Esophagus (tissue), 2 donors: ENCODE measurements around the gene RABGAP1. TPM values are rescaled to one million over a fixed set of nuclear protein-coding genes. Genes with fewer than 3 reads are reported as not detected.

Experiments
- H3K27ac ChIP-seq, 2 donors: one replicate each; pipeline ENCODE4 v1.5.1; 2013; ENCODE audit warnings: low read depth in 2 of 2, mild to moderate bottlenecking in 2 of 2, inconsistent platforms in 1 of 2, low read length in 1 of 2, moderate library complexity in 1 of 2
- H3K27me3 ChIP-seq, 2 donors: one replicate each; pipeline ENCODE4 v1.6.1; 2013; ENCODE audit warnings: low read length in 2 of 2, control low read depth in 1 of 2, mild to moderate bottlenecking in 1 of 2; ENCODE audit not compliant: insufficient read depth in 2 of 2, control insufficient read depth in 1 of 2
- H3K36me3 ChIP-seq, 2 donors: one replicate each; pipeline ENCODE4 v1.6.1; 2013; ENCODE audit warnings: low read length in 1 of 2; ENCODE audit not compliant: control insufficient read depth in 2 of 2, insufficient read depth in 2 of 2
- H3K4me1 ChIP-seq, 2 donors: one replicate each; pipeline ENCODE4 v1.6.1; 2013; ENCODE audit warnings: low read length in 1 of 2; ENCODE audit not compliant: control insufficient read depth in 2 of 2, insufficient read depth in 2 of 2
- H3K4me3 ChIP-seq, 2 donors: one replicate each; pipeline ENCODE4 v1.5.1; 2013; ENCODE audit warnings: low read length in 2 of 2, mild to moderate bottlenecking in 2 of 2, low read depth in 1 of 2, moderate library complexity in 1 of 2
- H3K9me3 ChIP-seq, 2 donors: one replicate each; pipeline ENCODE4 v1.6.1; 2013; ENCODE audit warnings: mild to moderate bottlenecking in 2 of 2, low read depth in 1 of 2, low read length in 1 of 2, moderate library complexity in 1 of 2; ENCODE audit not compliant: control insufficient read depth in 2 of 2, insufficient read depth in 1 of 2
- WGBS, 2 donors: extraction: QIAGEN DNeasy Blood & Tissue Kit; methylation state at CpG; one replicate each; pipeline ENCODE4 v1.1.7; 2013; 5-methylcytosine and 5-hydroxymethylcytosine counted together
- polyA plus RNA-seq, 2 donors: library from polyadenylated mRNA; stranded (reverse); fragments of 200-250 nt; gene quantifications; one replicate each; pipeline ENCODE4 v1.2.3, GENCODE V29; 2013
- donor health status: healthy with polysubstance abuse.
- donor health status: Bipolar disorder and iron deficiency.

RABGAP1 gene
- polyA plus RNA-seq, 2 donors: 12.0 to 16.4 TPM

- H3K9me3 ChIP-seq: no peaks in the 10 kb centered on the region
- WGBS, 2 donors: 100% methylated on average over 1 of the region's 1 CpG
- no peak overlapping the region for H3K27ac ChIP-seq
- H3K27me3 ChIP-seq: no peaks in the 10 kb centered on the region
- H3K4me1 ChIP-seq: no peaks in the 10 kb centered on the region
- no peak overlapping the region for H3K4me3 ChIP-seq
- peaks cover 0 to 3% of the 10 kb centered on the region in 2 donors for H3K36me3 ChIP-seq
Measured at GRCh38 chr9:123026425-123026824, 85.6 kb downstream of the RABGAP1 start.

- no peak overlapping the region for H3K4me3 ChIP-seq
- peaks cover 0 to 3% of the 10 kb centered on the region in 2 donors for H3K36me3 ChIP-seq
- 57 to 67% methylated on average over 3 of the region's 3 CpGs for WGBS, 2 donors
- H3K4me1 ChIP-seq: no peaks in the 10 kb centered on the region
- H3K27me3 ChIP-seq: no peaks in the 10 kb centered on the region
- no peaks in the 10 kb centered on the region for H3K9me3 ChIP-seq
- no peak overlapping the region for H3K27ac ChIP-seq
Measured at GRCh38 chr9:123027517-123027916, 86.7 kb downstream of the RABGAP1 start.

- no peaks in the 10 kb centered on the region for H3K9me3 ChIP-seq
- H3K36me3 ChIP-seq: peaks cover 0 to 2% of the 10 kb centered on the region in 2 donors
- H3K27me3 ChIP-seq: no peaks in the 10 kb centered on the region
- H3K27ac ChIP-seq: no peak overlapping the region
- H3K4me1 ChIP-seq: no peaks in the 10 kb centered on the region
- no peak overlapping the region for H3K4me3 ChIP-seq
Measured at GRCh38 chr9:123028136-123028535, 87.3 kb downstream of the RABGAP1 start.

GRCh38 chr9:123028973-123029372 is 88.2 kb downstream of the RABGAP1 start:
- no peak overlapping the region for H3K27ac ChIP-seq
- no peaks in the 10 kb centered on the region for H3K4me1 ChIP-seq
- H3K36me3 ChIP-seq: no peaks in the 10 kb centered on the region
- H3K9me3 ChIP-seq: no peaks in the 10 kb centered on the region
- no peak overlapping the region for H3K4me3 ChIP-seq
- no peaks in the 10 kb centered on the region for H3K27me3 ChIP-seq
- 96 to 98% methylated on average over 3 of the region's 3 CpGs for WGBS, 2 donors

- Histone ChIP-seq H3K9me3 (no peaks in the 10 kb centered on the region), H3K27me3 (no peaks in the 10 kb centered on the region), H3K27ac (no peak overlapping the region), H3K4me1 (no peaks in the 10 kb centered on the region), H3K36me3 (peaks cover 0 to 6% of the 10 kb centered on the region in 2 donors), H3K4me3 (no peak overlapping the region)
- 84 to 91% methylated on average over 1 of the region's 1 CpG for WGBS, 2 donors
Measured at GRCh38 chr9:123031963-123032362, 91.1 kb downstream of the RABGAP1 start.

- 53 to 65% methylated on average over 7 of the region's 7 CpGs for WGBS, 2 donors
- Histone ChIP-seq H3K27ac (no peak within 1 kb of the TSS), H3K4me1 (no peaks in the 10 kb centered on the region), H3K27me3 (no peaks in the 10 kb centered on the region), H3K9me3 (no peaks in the 10 kb centered on the region), H3K36me3 (peaks cover 0 to 6% of the 10 kb centered on the region in 2 donors), H3K4me3 (no peak within 1 kb of the TSS)
Measured at GRCh38 chr9:123033352-123033751, 92.5 kb downstream of the RABGAP1 start, which contains the start of gene GPR21. Gene GPR21 (plus strand): TSS chr9:123033667. CDS start chr9:123034567, 900 bp downstream.

GRCh38 chr9:123033864-123034601 is 93.2 kb downstream of the RABGAP1 start:
- H3K4me3 ChIP-seq: no peak overlapping the region
- WGBS, 2 donors: 56 to 62% methylated on average over 8 of the region's 8 CpGs
- H3K27me3 ChIP-seq: no peaks in the 10 kb centered on the region
- no peaks in the 10 kb centered on the region for H3K9me3 ChIP-seq
- no peak overlapping the region for H3K27ac ChIP-seq
- peaks cover 0 to 6% of the 10 kb centered on the region in 2 donors for H3K36me3 ChIP-seq
- H3K4me1 ChIP-seq: no peaks in the 10 kb centered on the region

GRCh38 chr9:123034881-123035510 is 94.2 kb downstream of the RABGAP1 start:
- Histone ChIP-seq H3K27me3 (no peaks in the 10 kb centered on the region), H3K4me1 (no peaks in the 10 kb centered on the region), H3K36me3 (peaks cover 0 to 6% of the 10 kb centered on the region in 2 donors), H3K4me3 (no peak overlapping the region), H3K9me3 (no peaks in the 10 kb centered on the region), H3K27ac (peak overlapping the region; percentile 30 to 33)
- WGBS, 2 donors: 77 to 82% methylated on average over 13 of the region's 13 CpGs

GRCh38 chr9:123035791-123036190 is 95.0 kb downstream of the RABGAP1 start:
- peaks cover 0 to 6% of the 10 kb centered on the region in 2 donors for H3K36me3 ChIP-seq
- 55 to 61% methylated on average over 2 of the region's 2 CpGs for WGBS, 2 donors
- H3K27ac ChIP-seq: no peak overlapping the region
- H3K4me1 ChIP-seq: no peaks in the 10 kb centered on the region
- no peaks in the 10 kb centered on the region for H3K9me3 ChIP-seq
- H3K4me3 ChIP-seq: no peak overlapping the region
- no peaks in the 10 kb centered on the region for H3K27me3 ChIP-seq
